GM13976 (cell line): ENCODE data around the gene KRT74.

Experiments
- DNase-seq: peaks from one replicate; pipeline ENCODE4 v3.0.0; 2012; ENCODE audit warnings: low spot score
- in situ Hi-C: fragments of 300-500 bp; cut with MboI; formaldehyde crosslinking; loops from one replicate; pipeline ENCODE4 v1.12.0; 2022; ENCODE audit warnings: low sequenced_read_pairs, mixed read lengths, inconsistent platforms; ENCODE audit not compliant: unreplicated experiment
- TF ChIP-seq, protein P1 (sequence below): IDR thresholded peaks from 2 replicates; pipeline ENCODE4 v1.5.1; 2012; ENCODE audit warnings: borderline replicate concordance, mild to moderate bottlenecking; ENCODE audit not compliant: insufficient read depth; ENCODE audit errors: extremely low read depth, missing control alignments, control extremely low read depth

Gene KRT74

GRCh38 chr12:52585066-52585465 is 11.4 kb upstream of the KRT74 start:
- DNase-seq, result no peak
- TF ChIP-seq, protein P1, sequence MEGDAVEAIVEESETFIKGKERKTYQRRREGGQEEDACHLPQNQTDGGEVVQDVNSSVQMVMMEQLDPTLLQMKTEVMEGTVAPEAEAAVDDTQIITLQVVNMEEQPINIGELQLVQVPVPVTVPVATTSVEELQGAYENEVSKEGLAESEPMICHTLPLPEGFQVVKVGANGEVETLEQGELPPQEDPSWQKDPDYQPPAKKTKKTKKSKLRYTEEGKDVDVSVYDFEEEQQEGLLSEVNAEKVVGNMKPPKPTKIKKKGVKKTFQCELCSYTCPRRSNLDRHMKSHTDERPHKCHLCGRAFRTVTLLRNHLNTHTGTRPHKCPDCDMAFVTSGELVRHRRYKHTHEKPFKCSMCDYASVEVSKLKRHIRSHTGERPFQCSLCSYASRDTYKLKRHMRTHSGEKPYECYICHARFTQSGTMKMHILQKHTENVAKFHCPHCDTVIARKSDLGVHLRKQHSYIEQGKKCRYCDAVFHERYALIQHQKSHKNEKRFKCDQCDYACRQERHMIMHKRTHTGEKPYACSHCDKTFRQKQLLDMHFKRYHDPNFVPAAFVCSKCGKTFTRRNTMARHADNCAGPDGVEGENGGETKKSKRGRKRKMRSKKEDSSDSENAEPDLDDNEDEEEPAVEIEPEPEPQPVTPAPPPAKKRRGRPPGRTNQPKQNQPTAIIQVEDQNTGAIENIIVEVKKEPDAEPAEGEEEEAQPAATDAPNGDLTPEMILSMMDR, result no peak
- in situ Hi-C loops, result loop anchor here (10.0 kb wide), 1 partner anchor 290 kb away; no protein-coding TSS in a partner anchor

GRCh38 chr12:52584156-52584682 is 10.6 kb upstream of the KRT74 start:
- no peak for DNase-seq
- in situ Hi-C loops, result loop anchor here (10.0 kb wide), 1 partner anchor 291 kb away; no protein-coding TSS in a partner anchor

GRCh38 chr12:52582971-52583456 is 9.4 kb upstream of the KRT74 start:
- TF ChIP-seq, protein P1, result peak; percentile 51
- DNase-seq, result peak; percentile 77
- in situ Hi-C loops, result loop anchor here (10.0 kb wide), 1 partner anchor 292 kb away; no protein-coding TSS in a partner anchor

More at GRCh38 chr12:52584156-52584682, 10.6 kb upstream of the KRT74 start:
- TF ChIP-seq, protein P1, result no peak

DNA sequence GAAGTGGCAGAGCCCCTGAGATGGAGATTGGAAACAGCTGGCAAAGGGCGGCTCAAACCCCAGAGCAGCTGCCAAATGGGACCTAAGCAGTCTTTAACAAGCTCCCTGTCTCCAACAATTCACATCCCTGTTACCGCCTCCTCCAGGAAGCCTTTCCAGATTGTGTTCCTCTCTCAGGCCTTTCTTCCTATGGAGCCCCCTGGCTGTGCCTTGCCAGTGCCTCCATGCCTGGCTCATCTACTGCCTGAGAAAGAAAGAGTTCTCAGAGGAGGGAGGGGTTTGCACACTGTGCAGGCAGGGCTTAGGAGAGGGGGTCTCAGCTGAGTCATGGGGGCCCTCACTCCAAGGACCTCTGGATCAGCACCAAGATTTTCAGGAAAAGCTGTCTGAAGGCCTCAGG is 8.8 kb upstream of the KRT74 start:
- no peak for DNase-seq
- in situ Hi-C loops, result loop anchor here (10.0 kb wide), 1 partner anchor 292 kb away; no protein-coding TSS in a partner anchor
- TF ChIP-seq, protein P1, result no peak

GRCh38 chr12:52581481-52581880 is 7.8 kb upstream of the KRT74 start:
- in situ Hi-C loops, result loop anchor here (10.0 kb wide), 1 partner anchor 293 kb away; no protein-coding TSS in a partner anchor
- TF ChIP-seq, protein P1, result no peak
- no peak for DNase-seq

GRCh38 chr12:52581066-52581465 is 7.4 kb upstream of the KRT74 start:
- in situ Hi-C loops, result loop anchor here (10.0 kb wide), 1 partner anchor 294 kb away; no protein-coding TSS in a partner anchor
- TF ChIP-seq, protein P1, result no peak
- DNase-seq, result no peak
